M059J (cell line): ENCODE measurements around the gene TARBP1. TPM values are rescaled to one million over a fixed set of nuclear protein-coding genes. Genes with fewer than 3 reads are reported as not detected.

Experiments
- DNase-seq: peaks from one replicate; pipeline ENCODE4 v3.0.0-alpha.2; 2012; ENCODE audit warnings: low read depth
- total RNA-seq: library from RNA; depleted of rRNA; stranded (reverse); fragments of >200 nt; shearing (Covaris generic); gene quantifications from 2 replicates; pipeline ENCODE4 v1.2.3, GENCODE V29; 2014; rRNA removed

TARBP1 gene
- total RNA-seq, 1 experiment from 2014 or later = 17.1 TPM

DNA sequence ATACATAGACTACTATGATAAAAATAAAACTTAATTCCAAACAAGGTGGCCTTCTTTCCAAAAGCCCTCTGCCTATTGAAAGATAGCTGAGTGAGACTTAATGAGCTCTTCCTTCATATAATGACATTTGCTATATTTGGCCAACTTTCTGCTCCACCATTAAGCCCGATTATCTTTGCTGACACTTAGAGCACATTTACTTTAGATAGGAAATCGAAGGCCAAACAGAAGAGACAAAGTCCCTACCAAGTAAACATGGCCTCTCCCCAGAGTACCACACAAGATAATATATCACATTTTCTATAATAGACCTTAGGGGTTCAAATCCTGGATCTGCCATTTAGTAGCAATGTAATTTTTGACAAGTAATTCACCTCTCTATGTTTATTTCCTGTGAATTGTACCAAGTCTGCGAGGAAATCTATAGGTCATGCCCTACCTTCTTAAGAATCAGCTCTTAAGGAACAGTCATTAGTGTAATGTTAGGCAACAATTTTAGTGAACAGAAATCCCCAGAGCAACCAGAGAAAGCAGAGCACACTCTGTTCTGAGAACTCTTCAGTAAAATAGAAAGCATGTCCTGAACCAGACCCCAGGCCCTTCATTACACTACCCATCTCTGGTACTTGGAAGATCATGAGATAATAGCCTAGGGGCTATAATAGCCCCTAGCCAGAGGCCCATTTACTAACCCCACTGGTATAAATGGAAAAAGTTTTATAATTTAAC is 123.0 kb downstream of the TARBP1 start:
- DNase-seq = no peak

DNA sequence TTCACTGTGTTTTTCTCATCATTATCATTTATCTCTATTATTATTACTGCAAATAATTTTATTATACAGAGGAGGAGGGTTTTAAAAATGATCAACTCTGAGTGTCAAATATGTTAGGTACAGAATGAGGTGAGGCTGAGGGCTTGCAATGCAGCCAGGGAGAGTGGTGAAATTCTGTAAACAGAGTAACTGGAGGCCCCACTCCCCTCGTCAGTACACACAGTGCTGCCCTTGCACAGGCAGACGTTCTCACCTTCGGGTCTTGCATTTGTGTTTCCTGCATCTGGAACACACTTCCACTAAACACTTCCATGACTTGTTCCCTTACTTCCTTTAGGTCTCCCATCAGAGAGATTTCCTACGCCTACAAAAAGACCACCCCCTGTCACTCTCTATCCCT is 130.0 kb downstream of the TARBP1 start:
- DNase-seq = no peak

DNA sequence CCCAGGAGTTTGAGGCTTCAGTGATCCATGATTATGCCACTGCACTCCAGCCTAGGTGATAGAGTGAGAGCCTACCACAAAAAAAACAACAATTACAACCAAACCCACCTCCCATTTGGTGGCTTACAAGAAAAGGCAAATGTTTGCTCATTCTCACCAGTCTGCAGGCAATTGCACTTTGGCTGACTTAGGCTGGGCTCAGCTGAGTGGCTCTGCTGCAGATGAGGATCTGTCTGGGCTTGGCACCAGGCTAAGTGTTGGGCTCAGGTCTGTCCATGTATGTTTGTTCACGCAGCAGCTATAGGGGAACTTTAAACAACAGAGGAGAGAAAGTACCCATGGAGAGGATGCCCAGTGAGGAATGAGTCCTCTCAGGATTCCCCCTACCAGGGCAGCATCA is 133.7 kb downstream of the TARBP1 start:
- no peak for DNase-seq

DNA sequence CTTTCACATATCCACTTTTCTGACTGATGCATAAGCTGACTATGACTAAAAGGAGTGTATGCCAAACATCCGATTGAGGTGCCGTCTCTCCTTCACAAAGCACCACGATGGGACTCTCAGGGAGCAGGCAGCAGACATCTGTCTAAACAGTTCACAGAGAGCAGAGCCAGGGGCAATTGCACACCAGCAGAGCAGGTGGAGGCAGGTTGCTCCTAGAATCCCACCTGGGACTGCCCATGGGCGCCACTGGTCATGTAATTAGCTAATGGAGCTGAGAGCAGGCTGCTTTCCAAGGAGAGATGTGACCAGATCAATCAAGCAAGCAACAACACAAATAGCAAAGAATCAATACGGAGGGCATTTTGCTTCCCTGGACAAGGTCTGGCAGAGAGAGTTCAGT is 136.2 kb downstream of the TARBP1 start:
- no peak for DNase-seq

Other genes starting within 250 kb of the TARBP1 start
- gene COA6, start 105.7 kb downstream of the TARBP1 start, total RNA-seq = 40.1 and 63.8 TPM in 2 replicates
- gene IRF2BP2, start 131.0 kb upstream of the TARBP1 start, total RNA-seq = 49.0 and 84.1 TPM in 2 replicates